ENCODE results near the gene GYPE.
"Not testable (repeated sequence)": the region's sequence is repeated elsewhere in the genome, so short reads cannot be mapped to it uniquely, and the experiment has no call there.

- TF ChIP-seq CTCF (IDR thresholded peaks at IDR 0.05; ENCODE audit: low read length), result peak; percentile 41
- TF ChIP-seq EZH2 (IDR thresholded peaks at IDR 0.05; ENCODE audit: borderline replicate concordance, low read length), result not testable (repeated sequence)
Observed at GRCh38 chr4:143907811-143908210, 2.5 kb upstream of the GYPE start.
